Measurements from ENCODE around the gene PPP2R2B.

GRCh38 chr5:146890731-146891440 lies 12.3 kb upstream of the PPP2R2B start:
- TF ChIP-seq CTCF (IDR thresholded peaks at IDR 0.05; ENCODE audit: insufficient read depth, low read length) (no peak), REST (IDR thresholded peaks at IDR 0.05; ENCODE audit: insufficient replicate concordance, low read depth) (no peak), POLR2AphosphoS5 (IDR thresholded peaks at IDR 0.05; ENCODE audit: low read depth) (no peak), GABPA (IDR thresholded peaks at IDR 0.05; ENCODE audit: low read depth) (no peak), SPI1 (IDR thresholded peaks at IDR 0.05; ENCODE audit: borderline replicate concordance, low read depth) (peak; percentile 42; the same call in 1 of the 2 replicates)
